ENCODE results near the gene RCOR3.
"Not testable (repeated sequence)": the region's sequence is repeated elsewhere in the genome, so short reads cannot be mapped to it uniquely, and the experiment has no call there.

The RCOR3 gene

GRCh38 chr1:211260141-211261107, 1.3 kb downstream of the RCOR3 start:
- peak; percentile 66 to 75 for DNase-seq

- no peak for DNase-seq
These were observed 2.1 kb downstream of the RCOR3 start for GRCh38 chr1:211261229-211261628.

GRCh38 chr1:211263022-211263421, 3.9 kb downstream of the RCOR3 start:
- not testable (repeated sequence) for DNase-seq

GRCh38 chr1:211267204-211267857, 8.2 kb downstream of the RCOR3 start:
- DNase-seq, result no peak

- no peak for DNase-seq
These were observed 20.2 kb downstream of the RCOR3 start for GRCh38 chr1:211279340-211279739.

- no peak for DNase-seq
These were observed 21.7 kb downstream of the RCOR3 start for GRCh38 chr1:211280910-211281309.

GRCh38 chr1:211281320-211282022, 22.3 kb downstream of the RCOR3 start:
- no peak for DNase-seq

GRCh38 chr1:211282023-211282373, 22.8 kb downstream of the RCOR3 start:
- no peak for DNase-seq

- DNase-seq, result no peak
These were observed 26.0 kb downstream of the RCOR3 start for GRCh38 chr1:211285196-211285595.

GRCh38 chr1:211287218-211287617, 28.1 kb downstream of the RCOR3 start:
- no peak for DNase-seq

GRCh38 chr1:211292411-211292810, 33.2 kb downstream of the RCOR3 start:
- no peak for DNase-seq

GRCh38 chr1:211296396-211296795, 37.2 kb downstream of the RCOR3 start:
- no peak for DNase-seq

GRCh38 chr1:211305044-211305443, 45.9 kb downstream of the RCOR3 start:
- no peak for DNase-seq

- DNase-seq, result no peak
These were observed 50.5 kb downstream of the RCOR3 start for GRCh38 chr1:211309617-211310016.

GRCh38 chr1:211313392-211313791, 54.2 kb downstream of the RCOR3 start:
- DNase-seq, result no peak

- DNase-seq, result peak; percentile 30 to 38
These were observed 59.6 kb downstream of the RCOR3 start for GRCh38 chr1:211318576-211319280.

GRCh38 chr1:211319892-211320291, 60.7 kb downstream of the RCOR3 start:
- DNase-seq, result no peak

- DNase-seq, result no peak
These were observed 61.8 kb downstream of the RCOR3 start for GRCh38 chr1:211320980-211321379.

GRCh38 chr1:211321646-211322045, 62.5 kb downstream of the RCOR3 start:
- not testable (repeated sequence) for DNase-seq

GRCh38 chr1:211323156-211324063, 64.2 kb downstream of the RCOR3 start:
- DNase-seq, result peak; percentile 62 to 63

- no peak for DNase-seq
These were observed 66.0 kb downstream of the RCOR3 start for GRCh38 chr1:211324992-211325775.

All from inflammatory macrophage (primary cell).